Hepatic stellate cell (primary cell): ENCODE results near the gene ATP13A2.

ENCODE experiments used
- DNase-seq: peaks from one replicate; pipeline ENCODE4 v3.0.0; 2011; ENCODE audit warnings: low spot score

The ATP13A2 gene

GRCh38 chr1:17011439-17012307 is at the start of gene ATP13A2:
Gene ATP13A2, minus strand, starts transcription at chr1:17011928. Its CDS starts 190 bp downstream, at chr1:17011738.
- DNase-seq, result peak; percentile 83

DNA sequence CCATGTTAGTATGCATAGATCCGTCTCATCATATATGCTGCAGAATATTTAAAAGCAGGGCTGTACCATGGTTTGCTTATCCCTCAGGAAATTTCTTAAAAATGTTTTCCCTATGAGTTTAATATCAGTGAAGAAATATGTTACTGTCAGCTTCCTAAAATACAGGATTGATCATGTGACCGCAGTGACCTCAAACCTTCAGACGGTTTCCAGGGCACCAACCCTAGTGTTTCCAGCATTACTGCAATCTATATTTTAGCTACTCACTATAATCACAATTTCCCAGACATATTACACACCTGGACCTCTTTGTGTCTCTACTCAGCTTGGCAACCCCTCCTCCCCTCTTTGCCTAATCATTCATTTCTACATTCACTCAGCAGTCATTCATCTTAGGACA is 49.8 kb upstream of the ATP13A2 start:
- DNase-seq, result no peak

DNA sequence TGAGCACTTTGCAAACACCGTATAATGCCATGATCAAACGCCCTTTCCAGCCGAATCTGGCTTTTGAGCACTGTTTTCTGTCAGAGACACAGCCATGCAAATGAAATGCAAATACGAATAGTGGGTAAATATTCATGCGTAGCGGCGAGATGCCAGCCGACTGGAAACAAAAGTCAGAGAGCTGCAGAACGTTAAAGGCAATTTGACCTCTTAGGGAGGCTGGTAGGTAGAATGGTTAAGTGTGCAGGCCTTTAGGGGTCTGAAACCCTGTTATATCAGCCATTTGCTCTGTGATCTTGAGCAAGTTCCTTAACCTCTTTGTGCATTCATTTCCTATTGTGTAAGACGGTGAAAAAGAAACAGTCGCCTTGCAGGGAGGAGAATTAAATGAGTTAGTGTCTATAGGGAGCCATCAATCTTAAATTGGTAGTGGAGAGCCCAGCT is 48.6 kb upstream of the ATP13A2 start:
- DNase-seq, result no peak

DNA sequence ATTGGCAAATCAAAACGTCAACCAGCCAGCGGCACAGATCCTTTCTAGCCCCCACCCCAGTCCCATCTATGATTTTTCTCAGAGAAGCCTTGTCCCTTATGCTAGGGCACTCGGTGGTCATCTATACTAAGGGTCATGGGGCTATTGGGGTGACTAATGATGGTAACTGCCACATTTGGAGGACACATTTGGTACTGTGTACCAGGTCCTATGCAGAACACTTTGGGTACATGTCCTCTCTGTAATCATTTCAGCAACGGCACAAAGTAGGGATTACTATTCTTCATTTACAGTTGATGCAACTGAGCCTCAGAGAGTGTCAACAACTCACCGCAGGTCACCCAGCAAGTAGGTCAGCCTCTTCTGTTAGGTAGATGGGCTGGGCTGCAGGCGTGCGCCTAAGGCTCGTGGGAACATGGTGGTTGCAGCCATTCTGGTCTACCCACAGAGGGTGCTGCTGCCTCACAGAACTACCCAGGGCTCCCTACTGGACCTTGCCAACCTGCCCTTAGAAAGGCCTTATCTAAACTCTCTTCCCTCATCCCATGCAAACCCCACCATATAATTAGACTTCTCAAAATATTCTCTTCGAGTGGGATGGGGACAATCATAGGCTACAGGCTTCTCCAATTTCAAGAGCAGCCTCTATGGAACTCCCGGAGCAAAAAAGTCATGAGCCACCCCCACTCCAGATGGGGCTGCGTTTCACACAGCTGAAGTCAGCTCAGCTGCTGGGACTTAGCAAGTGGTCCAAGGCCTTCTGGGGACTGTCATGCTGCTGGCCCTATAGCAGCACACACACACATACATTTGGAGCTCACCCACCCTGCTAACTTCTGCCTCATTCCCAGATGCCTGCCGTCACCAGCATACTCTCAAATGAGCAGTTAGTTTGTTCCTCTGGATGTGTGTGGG is 47.9 kb upstream of the ATP13A2 start:
- peak; percentile 77 for DNase-seq

DNA sequence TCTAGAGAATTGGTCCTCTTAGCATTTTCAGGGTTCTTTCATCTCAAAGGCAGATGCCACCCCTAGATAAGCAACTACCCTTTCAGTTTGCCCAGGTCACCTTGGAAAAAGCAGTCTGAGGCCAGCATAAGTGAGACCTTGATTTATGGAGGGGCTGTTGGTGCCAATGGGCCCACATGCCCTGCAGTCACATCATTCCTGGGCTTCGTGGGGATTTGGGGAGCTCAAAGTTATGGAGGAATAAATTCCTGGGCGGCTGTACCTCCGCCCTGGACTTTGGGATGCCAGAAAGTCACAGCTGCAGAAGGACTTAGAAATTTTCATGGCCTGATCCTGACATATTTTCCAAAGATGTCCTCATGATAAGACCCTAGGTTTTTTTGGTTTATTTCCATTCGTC is 44.8 kb upstream of the ATP13A2 start:
- no peak for DNase-seq

GRCh38 chr1:17055801-17056200 is 44.1 kb upstream of the ATP13A2 start:
- DNase-seq, result no peak

GRCh38 chr1:17053685-17054410 is 42.1 kb upstream of the ATP13A2 start, which contains the start of gene SDHB:
Gene SDHB, minus strand, starts transcription at chr1:17054032. Its CDS starts 13 bp downstream, at chr1:17054019.
- DNase-seq, result peak; percentile 98

DNA sequence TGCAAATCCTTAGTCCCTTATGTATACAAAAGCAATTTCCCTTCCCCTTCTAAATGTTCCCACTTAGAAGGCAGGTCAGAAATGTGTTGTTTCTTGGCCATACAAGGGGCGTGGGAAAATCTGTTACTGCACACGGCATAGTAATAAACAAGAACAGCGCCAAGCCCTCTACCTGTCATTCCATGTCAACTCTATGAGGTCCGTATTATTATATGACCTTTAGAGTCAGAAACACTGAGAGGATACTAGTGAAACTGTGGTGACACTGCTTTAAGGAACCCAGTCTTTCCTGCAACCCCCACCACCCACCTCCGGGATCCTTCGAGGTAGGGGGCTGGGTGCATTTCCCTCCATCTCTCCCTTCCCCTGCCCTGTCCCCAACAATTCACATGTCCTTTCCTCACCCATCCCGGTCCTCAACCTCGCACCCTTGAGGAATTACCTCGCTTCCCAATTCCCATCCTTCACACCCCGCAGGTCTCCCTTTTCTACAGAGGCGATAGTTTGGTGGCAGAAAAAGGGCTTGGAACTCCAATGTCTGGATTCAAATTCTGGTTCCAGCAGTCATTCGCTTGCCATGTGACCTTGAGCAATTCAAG is 41.5 kb upstream of the ATP13A2 start:
- no peak for DNase-seq

- DNase-seq, result no peak
Observed at GRCh38 chr1:17052641-17053040, 40.9 kb upstream of the ATP13A2 start.

- no peak for DNase-seq
Observed at GRCh38 chr1:17052038-17052437, 40.3 kb upstream of the ATP13A2 start.

DNA sequence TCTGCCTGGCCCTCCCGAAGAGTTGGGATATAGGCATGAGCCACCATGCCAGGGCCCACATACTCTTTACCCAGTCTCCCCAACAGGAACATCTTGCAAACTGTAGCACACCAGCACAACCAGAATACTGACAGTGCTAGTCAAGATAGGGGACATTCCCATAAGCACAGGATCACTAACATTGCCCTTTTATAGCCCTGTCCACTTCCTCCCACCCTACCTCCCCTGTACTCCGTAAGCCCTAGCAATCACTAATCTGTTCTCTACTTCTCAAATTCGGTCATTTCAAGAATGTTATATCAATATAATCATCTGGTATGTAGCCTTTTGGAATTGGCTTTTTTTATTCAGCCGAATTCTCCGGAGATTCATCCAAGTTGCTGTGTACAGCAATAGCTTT is 36.2 kb upstream of the ATP13A2 start:
- no peak for DNase-seq

DNA sequence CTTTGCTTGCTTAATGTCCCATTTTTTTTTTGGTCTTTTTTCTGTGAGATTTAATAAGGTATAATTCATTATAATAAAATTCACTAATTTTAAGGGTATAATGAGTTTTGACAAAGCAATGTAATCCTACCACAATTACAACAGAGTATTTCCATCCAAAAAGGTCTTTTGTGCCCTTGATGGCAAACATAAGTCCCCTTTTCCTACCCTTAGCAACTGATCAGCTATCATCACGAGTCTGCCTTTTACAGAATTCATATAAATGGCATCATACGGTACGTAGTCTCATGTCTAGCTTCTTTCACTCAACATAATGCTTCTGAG is 34.6 kb upstream of the ATP13A2 start:
- DNase-seq, result no peak

GRCh38 chr1:17045634-17046333 is 34.1 kb upstream of the ATP13A2 start:
- peak; percentile 47 for DNase-seq

GRCh38 chr1:17045150-17045549 is 33.4 kb upstream of the ATP13A2 start:
- no peak for DNase-seq

DNA sequence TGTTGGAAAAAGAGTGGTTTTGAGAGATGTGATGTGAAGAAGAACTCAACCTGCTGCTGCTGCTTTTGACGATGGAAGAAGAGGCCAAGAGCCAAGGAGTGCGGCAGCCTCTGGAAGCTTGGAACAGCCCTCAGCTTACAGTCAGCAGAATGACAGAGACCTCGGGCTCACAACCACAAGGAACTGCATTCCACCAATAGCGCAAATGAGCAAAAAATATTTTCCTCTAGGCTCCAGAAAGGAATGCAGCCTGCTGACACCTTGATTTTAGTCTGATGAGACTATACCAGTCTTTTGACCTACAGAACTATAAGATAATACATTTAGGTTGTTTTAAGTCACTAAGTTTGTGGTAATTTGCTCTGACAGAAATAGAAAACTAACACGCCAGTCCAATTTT is 31.9 kb upstream of the ATP13A2 start:
- no peak for DNase-seq

DNA sequence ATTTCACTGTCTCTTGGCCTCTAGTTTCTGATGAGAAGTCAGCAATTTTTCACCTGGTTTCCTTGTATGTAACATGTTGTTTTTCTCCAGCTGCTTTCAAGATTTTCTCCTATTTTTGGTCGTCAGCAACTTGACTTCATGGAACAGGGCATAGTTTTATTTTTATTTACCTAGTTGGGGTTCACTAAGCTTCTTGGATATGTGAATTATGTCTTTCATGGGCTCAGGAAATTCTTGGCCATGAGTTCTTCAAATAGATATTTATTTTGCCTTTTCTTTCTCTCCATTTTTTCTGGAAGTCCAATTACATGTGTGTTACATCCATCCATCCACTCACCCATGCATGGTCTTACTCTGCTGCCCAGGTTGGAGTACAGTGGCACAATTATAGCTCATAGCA is 28.4 kb upstream of the ATP13A2 start:
- DNase-seq, result no peak

DNA sequence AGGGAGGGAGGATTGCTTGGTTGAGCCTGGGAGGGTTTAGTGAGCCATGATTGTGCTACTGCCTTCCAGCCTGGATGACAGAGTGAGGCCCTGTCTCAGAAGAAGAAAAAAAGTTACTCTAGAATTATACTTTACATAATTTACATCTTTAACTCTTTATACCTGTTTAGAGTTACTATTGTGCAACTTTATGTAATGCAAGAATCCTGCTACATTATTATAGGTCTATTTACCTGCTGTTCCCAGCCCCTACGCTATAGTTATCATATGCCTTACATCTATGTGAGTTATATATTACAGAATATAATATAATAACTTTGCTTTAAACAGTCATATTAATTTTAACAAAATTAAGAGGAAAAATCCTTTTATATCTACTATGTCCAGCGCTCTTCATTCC is 27.8 kb upstream of the ATP13A2 start:
- DNase-seq, result no peak

- no peak for DNase-seq
Observed at GRCh38 chr1:17033481-17033880, 21.8 kb upstream of the ATP13A2 start.

DNA sequence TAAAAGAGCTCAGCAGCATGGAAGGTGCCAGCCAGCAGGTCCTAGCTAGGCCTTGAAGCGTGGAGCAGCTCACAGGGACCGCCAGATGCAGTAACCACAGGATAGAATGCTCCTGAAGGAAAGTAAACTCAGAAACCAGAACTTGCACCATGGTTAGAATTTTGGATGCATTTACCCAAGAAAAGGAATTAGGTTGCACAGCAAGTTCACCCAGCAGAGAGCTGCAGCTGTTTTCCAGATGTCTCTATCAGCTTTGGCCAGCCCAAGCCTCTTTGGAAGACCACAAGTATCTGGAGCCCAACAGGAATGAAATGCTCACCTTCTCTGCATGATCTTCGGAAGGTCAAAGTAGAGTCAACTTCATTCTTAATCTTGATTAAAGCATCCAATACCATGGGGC is 21.0 kb upstream of the ATP13A2 start:
- DNase-seq, result no peak

GRCh38 chr1:17031436-17031835 is 19.7 kb upstream of the ATP13A2 start:
- no peak for DNase-seq

DNA sequence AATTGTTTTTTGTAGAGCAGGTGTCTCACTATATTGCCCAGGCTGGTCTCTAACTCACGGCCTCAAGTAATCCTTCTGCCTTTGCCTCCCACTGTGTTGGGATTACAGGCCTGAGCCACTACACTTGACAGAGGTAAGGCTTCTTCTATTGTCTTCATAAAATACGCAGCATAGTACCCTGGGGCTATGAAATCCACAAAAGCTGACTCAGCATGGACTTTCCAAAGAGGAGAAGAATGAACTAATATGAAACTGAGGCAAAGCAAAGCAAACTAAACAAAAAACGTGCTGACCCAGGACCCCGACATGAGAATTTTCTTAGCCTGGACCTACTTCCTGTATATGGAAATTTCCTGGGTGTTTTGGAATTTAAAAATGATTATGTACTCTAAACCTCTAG is 18.5 kb upstream of the ATP13A2 start:
- no peak for DNase-seq
